A549 (cell line): ENCODE results near the gene CHML. TPM values are rescaled to one million over a fixed set of nuclear protein-coding genes. Genes with fewer than 3 reads are reported as not detected.
A peak's percentile ranks its signal among the peaks of the same experiment; 100 is the strongest.

Source experiments
- ATAC-seq, 2 experiments: fragments of 200-7000 bp in 1 of 2; fragments of >200 bp in 1 of 2; cut with Nextera tagmentation in 1 of 2; cut with Tn5 transposase in 1 of 2; 3 replicates each; pipeline versions ENCODE4 v1.8.0 to v1.9.1; 2018 to 2020; ENCODE audit warnings: mild to moderate bottlenecking in 1 of 2, moderate library complexity in 1 of 2
- CTCF ChIA-PET: fragments of 300-600 bp; sonication (Branson Sonifier 250); formaldehyde crosslinking; extraction: SDS; loops from one replicate; lab custom pipeline; 2021; ENCODE audit warnings: antibody characterized with exemption, inconsistent platforms; lab: Yijun Ruan, JAX
- POLR2A ChIA-PET: fragments of 350-600 bp; formaldehyde crosslinking; extraction: SDS; loops from one replicate; lab custom pipeline; 2021; ENCODE audit warnings: antibody characterized with exemption, inconsistent platforms; lab: Yijun Ruan, JAX
- DNase-seq, 2 experiments: peaks; one replicate each; pipeline versions ENCODE4 v3.0.0 to v3.0.0-alpha.2; 2011 to 2016; ENCODE audit warnings: low read depth in 1 of 2, low spot score in 1 of 2
- FAIRE-seq: peaks from 2 replicates; lab custom pipeline; 2011; peaks lifted over from hg19 to GRCh38; lab: Jason Lieb, UNC
- H3K27ac ChIP-seq, 2 experiments: fragments of >200 bp; sonication (Bioruptor Twin); formaldehyde crosslinking; 3 replicates each; pipeline ENCODE4 v1.5.1; 2016 to 2017
- H3K4me1 ChIP-seq: fragments of >200 bp; sonication (Bioruptor Twin); formaldehyde crosslinking; 3 replicates; pipeline ENCODE4 v1.6.1; 2016
- H3K4me2 ChIP-seq: fragments of >200 bp; sonication (Bioruptor Twin); formaldehyde crosslinking; 3 replicates; pipeline ENCODE4 v1.6.1; 2016
- H3K4me3 ChIP-seq: fragments of >200 bp; sonication (Bioruptor Twin); formaldehyde crosslinking; 3 replicates; pipeline ENCODE4 v1.5.1; 2016
- H3K9me3 ChIP-seq: fragments of >200 bp; sonication (Bioruptor Twin); formaldehyde crosslinking; 3 replicates; pipeline ENCODE4 v1.6.1; 2016
- CBX2 ChIP-seq: fragments of 200-600 bp; sonication (generic); IDR thresholded peaks from 2 replicates; pipeline ENCODE4 v1.6.1; 2016; ENCODE audit warnings: low read depth, mild to moderate bottlenecking, borderline replicate concordance
- CHD4 ChIP-seq: fragments of 200-600 bp; sonication (generic); IDR thresholded peaks from 2 replicates; pipeline ENCODE4 v1.6.1; 2016; ENCODE audit warnings: antibody characterized with exemption, mild to moderate bottlenecking, borderline replicate concordance
- EHMT2 ChIP-seq: fragments of 200-600 bp; sonication (generic); IDR thresholded peaks from 2 replicates; pipeline ENCODE4 v1.6.1; 2016; ENCODE audit warnings: antibody characterized with exemption, low read depth, mild to moderate bottlenecking, moderate library complexity
- EP300 ChIP-seq, 2 experiments: fragments of >200 bp; sonication (Bioruptor Twin); formaldehyde crosslinking; IDR thresholded peaks; 2 replicates in 1 of 2; 3 replicates in 1 of 2; pipeline ENCODE4 v1.6.1; 2016 to 2017
- FOSB ChIP-seq: fragments of 250-450 bp; sonication (Bioruptor Pico); IDR thresholded peaks from 2 replicates; pipeline ENCODE4 v1.5.0; 2020; ENCODE audit warnings: mild to moderate bottlenecking, moderate library complexity
- FOSL2 ChIP-seq, 2 experiments: fragments of 450-650 bp in 1 of 2; fragments of >200 bp in 1 of 2; sonication (Bioruptor Twin) in 1 of 2; formaldehyde crosslinking; IDR thresholded peaks; 2 replicates each; pipeline versions ENCODE4 v1.5.0 to v1.6.1; 2016 to 2020; ENCODE audit warnings: mild to moderate bottlenecking in 1 of 2, moderate library complexity in 1 of 2
- HDAC2 ChIP-seq: fragments of 200-600 bp; sonication (generic); IDR thresholded peaks from 2 replicates; pipeline ENCODE4 v1.6.1; 2016
- JUN ChIP-seq, 2 experiments: fragments of >200 bp; sonication (Bioruptor Twin); formaldehyde crosslinking; IDR thresholded peaks; 2 replicates in 1 of 2; 3 replicates in 1 of 2; pipeline ENCODE4 v1.6.1; 2016 to 2017
- KDM1A ChIP-seq: fragments of 200-600 bp; sonication (generic); IDR thresholded peaks from 2 replicates; pipeline ENCODE4 v1.6.1; 2016; ENCODE audit warnings: low read depth, mild to moderate bottlenecking
- MAFK ChIP-seq: fragments of 450-650 bp; IDR thresholded peaks from 2 replicates; pipeline ENCODE4 v1.6.1; 2014; ENCODE audit not compliant: partially characterized antibody
- POLR2AphosphoS2 ChIP-seq: conservative IDR thresholded peaks from 2 replicates; pipeline ENCODE4 v1.6.1; 2012; ENCODE audit warnings: low read length, improper control_type of control experiment, inconsistent platforms
- RARB ChIP-seq: fragments of 250-450 bp; sonication (Bioruptor Pico); IDR thresholded peaks from 2 replicates; pipeline ENCODE4 v1.8.0; 2021; ENCODE audit warnings: mild to moderate bottlenecking, moderate library complexity
- TFCP2L1 ChIP-seq: fragments of 250-450 bp; sonication (Bioruptor Pico); IDR thresholded peaks from 2 replicates; pipeline ENCODE4 v1.5.0; 2021; ENCODE audit warnings: mild to moderate bottlenecking
- ZNF302 ChIP-seq: fragments of 250-450 bp; sonication (Bioruptor Pico); IDR thresholded peaks from 2 replicates; pipeline ENCODE4 v1.9.0; 2021; ENCODE audit warnings: inconsistent platforms, mild to moderate bottlenecking, moderate library complexity
- ZSCAN20 ChIP-seq: fragments of 250-450 bp; sonication (Bioruptor Pico); IDR thresholded peaks from 2 replicates; pipeline ENCODE4 v1.8.0; 2022; ENCODE audit warnings: mild to moderate bottlenecking, moderate library complexity
- WGBS: methylation state at CpG from one replicate; pipeline ENCODE4 v1.1.6; 2017; ENCODE audit errors: missing lambda C conversion rate; 5-methylcytosine and 5-hydroxymethylcytosine counted together
- polyA plus RNA-seq, 4 experiments: library from polyadenylated mRNA; depleted of rRNA in 3 of 4; stranded (reverse); fragments of >200 nt; fragmentation: RNase III in 1 of 4; extraction: RNeasy Plus Mini Kit Qiagen cat#74134 plus additional on column Dnase treatment in 1 of 4; gene quantifications; 2 replicates in 3 of 4; 3 replicates in 1 of 4; pipeline ENCODE4 v1.2.3, GENCODE V29; 2011 to 2017
- TF ChIP-seq, protein P1 (sequence below): fragments of 200-600 bp; sonication (generic); IDR thresholded peaks from 2 replicates; pipeline ENCODE4 v1.6.1; 2016; ENCODE audit warnings: antibody characterized with exemption, mild to moderate bottlenecking, moderate library complexity
- TF ChIP-seq, protein P2 (sequence below): IDR thresholded peaks from 2 replicates; pipeline ENCODE4 v1.6.1; 2012
- TF ChIP-seq, protein P3 (sequence below): fragments of 450-650 bp; IDR thresholded peaks from 2 replicates; pipeline ENCODE4 v1.6.1; 2014; ENCODE audit warnings: antibody characterized with exemption
- TF ChIP-seq, protein P4 (sequence below): fragments of >200 bp; sonication (Bioruptor Twin); formaldehyde crosslinking; IDR thresholded peaks from 3 replicates; pipeline ENCODE4 v1.5.1; 2016
- TF ChIP-seq, protein P5 (sequence below): IDR thresholded peaks from 2 replicates; pipeline ENCODE4 v1.6.1; 2012; ENCODE audit warnings: low read depth, borderline replicate concordance

The CHML gene
- polyA plus RNA-seq, 2 of the 4 experiments (the other 2 are of a cell fraction), result 8.8 to 15.2 TPM

DNA sequence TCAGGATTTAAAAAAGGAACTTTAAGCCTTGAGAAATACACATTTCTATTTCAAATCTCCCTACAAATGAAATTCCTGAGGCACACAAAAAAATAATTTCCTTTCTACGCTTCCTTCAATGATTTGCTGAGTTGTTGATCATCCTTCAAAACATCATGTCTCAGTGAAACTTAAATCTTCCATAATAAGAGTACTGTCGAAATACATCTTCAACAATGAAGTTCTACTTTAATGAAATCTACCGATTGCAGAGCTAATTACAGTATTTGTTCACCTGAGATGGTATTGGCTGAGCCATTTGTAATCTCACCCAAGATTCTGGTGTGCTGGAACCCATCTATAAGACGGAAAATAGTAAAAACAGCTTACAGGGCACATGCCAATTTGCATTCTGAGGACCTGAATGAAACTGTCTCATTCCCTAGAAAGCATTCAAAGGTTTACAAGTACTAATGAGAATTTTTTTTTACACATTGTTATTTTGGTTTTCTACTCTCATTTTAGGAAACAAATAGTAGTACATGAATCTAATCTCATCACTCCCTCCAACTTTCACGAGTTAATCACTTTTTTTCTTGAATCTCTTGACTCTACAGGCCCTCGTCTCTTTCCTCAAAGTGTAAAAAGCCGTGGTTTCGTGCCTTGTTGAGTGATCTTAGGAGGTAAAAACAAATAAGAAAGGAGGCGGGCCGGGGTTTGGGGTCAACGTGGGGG is 1.1 kb downstream of the CHML start:
- POLR2A ChIA-PET, result no interaction called here
- peak overlapping the region; percentile 89 to 98 for H3K27ac ChIP-seq
- WGBS, result 2% methylated on average over 11 of the region's 11 CpGs
- no peaks in the 10 kb centered on the region; the same call in 1 of the 3 replicates for H3K9me3 ChIP-seq
- peaks cover 41% of the 10 kb centered on the region for H3K4me1 ChIP-seq
- DNase-seq (no peak), ATAC-seq (no peak), FAIRE-seq (no peak)
- TF ChIP-seq, protein P1, sequence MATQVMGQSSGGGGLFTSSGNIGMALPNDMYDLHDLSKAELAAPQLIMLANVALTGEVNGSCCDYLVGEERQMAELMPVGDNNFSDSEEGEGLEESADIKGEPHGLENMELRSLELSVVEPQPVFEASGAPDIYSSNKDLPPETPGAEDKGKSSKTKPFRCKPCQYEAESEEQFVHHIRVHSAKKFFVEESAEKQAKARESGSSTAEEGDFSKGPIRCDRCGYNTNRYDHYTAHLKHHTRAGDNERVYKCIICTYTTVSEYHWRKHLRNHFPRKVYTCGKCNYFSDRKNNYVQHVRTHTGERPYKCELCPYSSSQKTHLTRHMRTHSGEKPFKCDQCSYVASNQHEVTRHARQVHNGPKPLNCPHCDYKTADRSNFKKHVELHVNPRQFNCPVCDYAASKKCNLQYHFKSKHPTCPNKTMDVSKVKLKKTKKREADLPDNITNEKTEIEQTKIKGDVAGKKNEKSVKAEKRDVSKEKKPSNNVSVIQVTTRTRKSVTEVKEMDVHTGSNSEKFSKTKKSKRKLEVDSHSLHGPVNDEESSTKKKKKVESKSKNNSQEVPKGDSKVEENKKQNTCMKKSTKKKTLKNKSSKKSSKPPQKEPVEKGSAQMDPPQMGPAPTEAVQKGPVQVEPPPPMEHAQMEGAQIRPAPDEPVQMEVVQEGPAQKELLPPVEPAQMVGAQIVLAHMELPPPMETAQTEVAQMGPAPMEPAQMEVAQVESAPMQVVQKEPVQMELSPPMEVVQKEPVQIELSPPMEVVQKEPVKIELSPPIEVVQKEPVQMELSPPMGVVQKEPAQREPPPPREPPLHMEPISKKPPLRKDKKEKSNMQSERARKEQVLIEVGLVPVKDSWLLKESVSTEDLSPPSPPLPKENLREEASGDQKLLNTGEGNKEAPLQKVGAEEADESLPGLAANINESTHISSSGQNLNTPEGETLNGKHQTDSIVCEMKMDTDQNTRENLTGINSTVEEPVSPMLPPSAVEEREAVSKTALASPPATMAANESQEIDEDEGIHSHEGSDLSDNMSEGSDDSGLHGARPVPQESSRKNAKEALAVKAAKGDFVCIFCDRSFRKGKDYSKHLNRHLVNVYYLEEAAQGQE, result no peak
- no peak for TF ChIP-seq RARB (CRISPR knock-in tag)
- TF ChIP-seq POLR2AphosphoS2, result no peak
- TF ChIP-seq JUN (IDR thresholded peaks at IDR 0.05), result no peak
- TF ChIP-seq, protein P2, sequence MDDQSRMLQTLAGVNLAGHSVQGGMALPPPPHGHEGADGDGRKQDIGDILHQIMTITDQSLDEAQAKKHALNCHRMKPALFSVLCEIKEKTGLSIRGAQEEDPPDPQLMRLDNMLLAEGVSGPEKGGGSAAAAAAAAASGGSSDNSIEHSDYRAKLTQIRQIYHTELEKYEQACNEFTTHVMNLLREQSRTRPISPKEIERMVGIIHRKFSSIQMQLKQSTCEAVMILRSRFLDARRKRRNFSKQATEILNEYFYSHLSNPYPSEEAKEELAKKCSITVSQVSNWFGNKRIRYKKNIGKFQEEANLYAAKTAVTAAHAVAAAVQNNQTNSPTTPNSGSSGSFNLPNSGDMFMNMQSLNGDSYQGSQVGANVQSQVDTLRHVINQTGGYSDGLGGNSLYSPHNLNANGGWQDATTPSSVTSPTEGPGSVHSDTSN, result no peak
- TF ChIP-seq, protein P3, sequence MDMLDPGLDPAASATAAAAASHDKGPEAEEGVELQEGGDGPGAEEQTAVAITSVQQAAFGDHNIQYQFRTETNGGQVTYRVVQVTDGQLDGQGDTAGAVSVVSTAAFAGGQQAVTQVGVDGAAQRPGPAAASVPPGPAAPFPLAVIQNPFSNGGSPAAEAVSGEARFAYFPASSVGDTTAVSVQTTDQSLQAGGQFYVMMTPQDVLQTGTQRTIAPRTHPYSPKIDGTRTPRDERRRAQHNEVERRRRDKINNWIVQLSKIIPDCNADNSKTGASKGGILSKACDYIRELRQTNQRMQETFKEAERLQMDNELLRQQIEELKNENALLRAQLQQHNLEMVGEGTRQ, result no peak
- TF ChIP-seq FOSL2 (IDR thresholded peaks at IDR 0.05), result no peak
- no peak for TF ChIP-seq FOSL2 (CRISPR knock-in tag; IDR thresholded peaks at IDR 0.05)
- no peak for TF ChIP-seq CHD4
- no peak for TF ChIP-seq EP300 (IDR thresholded peaks at IDR 0.05)
- TF ChIP-seq, protein P4, sequence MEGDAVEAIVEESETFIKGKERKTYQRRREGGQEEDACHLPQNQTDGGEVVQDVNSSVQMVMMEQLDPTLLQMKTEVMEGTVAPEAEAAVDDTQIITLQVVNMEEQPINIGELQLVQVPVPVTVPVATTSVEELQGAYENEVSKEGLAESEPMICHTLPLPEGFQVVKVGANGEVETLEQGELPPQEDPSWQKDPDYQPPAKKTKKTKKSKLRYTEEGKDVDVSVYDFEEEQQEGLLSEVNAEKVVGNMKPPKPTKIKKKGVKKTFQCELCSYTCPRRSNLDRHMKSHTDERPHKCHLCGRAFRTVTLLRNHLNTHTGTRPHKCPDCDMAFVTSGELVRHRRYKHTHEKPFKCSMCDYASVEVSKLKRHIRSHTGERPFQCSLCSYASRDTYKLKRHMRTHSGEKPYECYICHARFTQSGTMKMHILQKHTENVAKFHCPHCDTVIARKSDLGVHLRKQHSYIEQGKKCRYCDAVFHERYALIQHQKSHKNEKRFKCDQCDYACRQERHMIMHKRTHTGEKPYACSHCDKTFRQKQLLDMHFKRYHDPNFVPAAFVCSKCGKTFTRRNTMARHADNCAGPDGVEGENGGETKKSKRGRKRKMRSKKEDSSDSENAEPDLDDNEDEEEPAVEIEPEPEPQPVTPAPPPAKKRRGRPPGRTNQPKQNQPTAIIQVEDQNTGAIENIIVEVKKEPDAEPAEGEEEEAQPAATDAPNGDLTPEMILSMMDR, result no peak
- TF ChIP-seq ZSCAN20 (CRISPR knock-in tag), result no peak
- no peak for TF ChIP-seq HDAC2
- no peak for TF ChIP-seq TFCP2L1 (CRISPR knock-in tag)
- no peak for TF ChIP-seq CBX2
- no peak for TF ChIP-seq ZNF302 (CRISPR knock-in tag)
- no peak for TF ChIP-seq FOSB (CRISPR knock-in tag)
- no peak for TF ChIP-seq EHMT2
- no peak for TF ChIP-seq KDM1A
- TF ChIP-seq, protein P5, sequence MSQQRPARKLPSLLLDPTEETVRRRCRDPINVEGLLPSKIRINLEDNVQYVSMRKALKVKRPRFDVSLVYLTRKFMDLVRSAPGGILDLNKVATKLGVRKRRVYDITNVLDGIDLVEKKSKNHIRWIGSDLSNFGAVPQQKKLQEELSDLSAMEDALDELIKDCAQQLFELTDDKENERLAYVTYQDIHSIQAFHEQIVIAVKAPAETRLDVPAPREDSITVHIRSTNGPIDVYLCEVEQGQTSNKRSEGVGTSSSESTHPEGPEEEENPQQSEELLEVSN, result no peak
- TF ChIP-seq MAFK, result no peak
- peak overlapping the region; percentile 88 for H3K4me2 ChIP-seq
- H3K4me3 ChIP-seq, result peak overlapping the region; percentile 74
- CTCF ChIA-PET, result interaction anchor here (1.5 to 4.2 kb wide), 2 partner anchors 28 to 196 kb away, joined by 4 to 24 read pairs; no protein-coding TSS in a partner anchor
